Amygdala (tissue), 56 donors: ENCODE results near the gene SLC26A8.
A peak's percentile ranks its signal among the peaks of the same experiment; 100 is the strongest.

Experiments
- DNase-seq, 56 donors: peaks; one replicate each; lab custom pipeline; 2025; lab: John Stamatoyannopoulos, UW

SLC26A8 gene

GRCh38 chr6:36023996-36024795, at the start of gene SLC26A8:
SLC26A8 (minus strand) TSS chr6:36024641; CDS start chr6:36019707, 4,934 bp downstream.
- DNase-seq: peak in 4 of 56 donors; percentile 5 to 23 (median 10)

GRCh38 chr6:36073587-36073986, 49.1 kb upstream of the SLC26A8 start:
- DNase-seq: no peak

GRCh38 chr6:36072681-36073080, 48.2 kb upstream of the SLC26A8 start:
- no peak for DNase-seq

GRCh38 chr6:36071714-36072113, 47.3 kb upstream of the SLC26A8 start:
- DNase-seq: no peak

GRCh38 chr6:36071281-36071680, 46.8 kb upstream of the SLC26A8 start:
- no peak for DNase-seq

GRCh38 chr6:36070252-36070651, 45.8 kb upstream of the SLC26A8 start:
- no peak for DNase-seq

GRCh38 chr6:36069573-36069972, 45.1 kb upstream of the SLC26A8 start:
- DNase-seq: no peak

- DNase-seq: no peak
Observed at GRCh38 chr6:36068586-36068985, 44.1 kb upstream of the SLC26A8 start.

GRCh38 chr6:36068012-36068392, 43.6 kb upstream of the SLC26A8 start:
- no peak for DNase-seq

- DNase-seq: no peak
Observed at GRCh38 chr6:36067374-36068011, 43.1 kb upstream of the SLC26A8 start.

- no peak for DNase-seq
Observed at GRCh38 chr6:36066817-36067216, 42.4 kb upstream of the SLC26A8 start.

- no peak for DNase-seq
Observed at GRCh38 chr6:36065916-36066315, 41.5 kb upstream of the SLC26A8 start.

- no peak for DNase-seq
Observed at GRCh38 chr6:36064770-36065396, 40.4 kb upstream of the SLC26A8 start.

- DNase-seq: no peak
Observed at GRCh38 chr6:36063318-36064060, 39.0 kb upstream of the SLC26A8 start.

GRCh38 chr6:36062247-36062646, 37.8 kb upstream of the SLC26A8 start:
- no peak for DNase-seq

GRCh38 chr6:36061236-36061635, 36.8 kb upstream of the SLC26A8 start:
- no peak for DNase-seq

GRCh38 chr6:36056178-36056577, 31.7 kb upstream of the SLC26A8 start:
- no peak for DNase-seq

- DNase-seq: no peak
Observed at GRCh38 chr6:36054956-36055355, 30.5 kb upstream of the SLC26A8 start.

GRCh38 chr6:36054415-36054814, 30.0 kb upstream of the SLC26A8 start:
- no peak for DNase-seq

GRCh38 chr6:36053878-36054277, 29.4 kb upstream of the SLC26A8 start:
- DNase-seq: no peak

- DNase-seq: no peak
Observed at GRCh38 chr6:36052097-36052496, 27.7 kb upstream of the SLC26A8 start.
